Common myeloid progenitor, CD34-positive (primary cell): ENCODE measurements around the gene C4A.
"Not testable (repeated sequence)": the region's sequence is repeated elsewhere in the genome, so short reads cannot be mapped to it uniquely, and the experiment has no call there.

Source experiments
- CTCF ChIA-PET: fragments of 350-600 bp; sonication (Branson Sonifier 250); formaldehyde crosslinking; loops from one replicate; lab custom pipeline; 2021; ENCODE audit warnings: antibody characterized with exemption; lab: Charles Lee
- POLR2A ChIA-PET: fragments of 350-600 bp; sonication (Branson Sonifier 250); formaldehyde crosslinking; loops from one replicate; lab custom pipeline; 2021; ENCODE audit warnings: antibody characterized with exemption; lab: Charles Lee
- DNase-seq, 3 donors: peaks; one replicate each; pipeline versions ENCODE4 v3.0.0 to v3.0.0-alpha.2; 2013
- H3K27ac ChIP-seq, 2 experiments: 1 replicate in 1 of 2; 2 replicates in 1 of 2; pipeline ENCODE4 v1.7.0; 2013; ENCODE audit warnings: inconsistent platforms in 2 of 2, low read length in 2 of 2, mild to moderate bottlenecking in 2 of 2, low read depth in 1 of 2, moderate library complexity in 1 of 2; ENCODE audit not compliant: severe bottlenecking in 2 of 2, insufficient read depth in 1 of 2, poor library complexity in 1 of 2
- H3K27me3 ChIP-seq, 5 experiments: replicated peaks in 2 of 5; 1 replicate in 3 of 5; 2 replicates in 2 of 5; pipeline versions ENCODE4 v1.6.1 to v1.7.0; 2013; ENCODE audit warnings: low read length in 4 of 5, mild to moderate bottlenecking in 2 of 5, moderate library complexity in 2 of 5, inconsistent platforms in 1 of 5; ENCODE audit not compliant: insufficient read depth in 5 of 5, control insufficient read depth in 4 of 5
- H3K36me3 ChIP-seq, 4 experiments: 1 replicate in 2 of 4; 2 replicates in 2 of 4; pipeline versions ENCODE4 v1.6.1 to v1.7.0; 2013; ENCODE audit warnings: low read length in 3 of 4, control low read depth in 1 of 4, mild to moderate bottlenecking in 1 of 4; ENCODE audit not compliant: control insufficient read depth in 4 of 4, insufficient read depth in 4 of 4
- H3K4me1 ChIP-seq, 4 experiments: 1 replicate in 3 of 4; 2 replicates in 1 of 4; pipeline versions ENCODE4 v1.6.1 to v1.7.1; 2013; ENCODE audit warnings: low read length in 3 of 4, mild to moderate bottlenecking in 3 of 4, control low read depth in 1 of 4, inconsistent platforms in 1 of 4, moderate library complexity in 1 of 4; ENCODE audit not compliant: control insufficient read depth in 4 of 4, insufficient read depth in 4 of 4; ENCODE audit errors: control extremely low read depth in 1 of 4
- H3K4me3 ChIP-seq, 7 experiments: 1 replicate in 4 of 7; 2 replicates in 3 of 7; pipeline versions ENCODE4 v1.5.1 to v1.7.0; 2013; ENCODE audit warnings: mild to moderate bottlenecking in 7 of 7, low read length in 6 of 7, moderate library complexity in 6 of 7, inconsistent platforms in 2 of 7, low read depth in 2 of 7, control low read depth in 1 of 7; ENCODE audit not compliant: insufficient read depth in 4 of 7, control insufficient read depth in 1 of 7; ENCODE audit errors: extremely low read depth in 1 of 7
- H3K9me3 ChIP-seq, 5 experiments: 1 replicate in 4 of 5; 2 replicates in 1 of 5; pipeline versions ENCODE4 v1.6.1 to v1.7.1; 2013; ENCODE audit warnings: low read length in 4 of 5, mild to moderate bottlenecking in 2 of 5, inconsistent platforms in 1 of 5, low read depth in 1 of 5, moderate library complexity in 1 of 5; ENCODE audit not compliant: control insufficient read depth in 4 of 5, insufficient read depth in 2 of 5; ENCODE audit errors: control extremely low read depth in 1 of 5
- WGBS: methylation state at CpG from one replicate; pipeline ENCODE4 v1.1.5; 2013; ENCODE audit not compliant: insufficient coverage; 5-methylcytosine and 5-hydroxymethylcytosine counted together

C4A gene

GRCh38 chr6:32014547-32014946 is 32.7 kb downstream of the C4A start, which contains the start of gene C4B:
Gene C4B (plus strand): TSS chr6:32014795. CDS start chr6:32014846, 51 bp downstream.
- not testable (repeated sequence) for H3K4me3 ChIP-seq
- WGBS = no CpG with 5 or more reads among the region's 6 CpGs

GRCh38 chr6:32022100-32022499 is 40.2 kb downstream of the C4A start:
- DNase-seq, H3K4me1 ChIP-seq, H3K36me3 ChIP-seq, H3K4me3 ChIP-seq, H3K9me3 ChIP-seq, CTCF ChIA-PET, POLR2A ChIA-PET, H3K27ac ChIP-seq, H3K27me3 ChIP-seq: not testable (repeated sequence)
- no CpG with 5 or more reads among the region's 10 CpGs for WGBS

More at GRCh38 chr6:32014547-32014946, 32.7 kb downstream of the C4A start, which contains the start of gene C4B:
- H3K27ac ChIP-seq, H3K36me3 ChIP-seq, H3K4me1 ChIP-seq, H3K27me3 ChIP-seq, CTCF ChIA-PET, H3K9me3 ChIP-seq, POLR2A ChIA-PET, DNase-seq: not testable (repeated sequence)

DNA sequence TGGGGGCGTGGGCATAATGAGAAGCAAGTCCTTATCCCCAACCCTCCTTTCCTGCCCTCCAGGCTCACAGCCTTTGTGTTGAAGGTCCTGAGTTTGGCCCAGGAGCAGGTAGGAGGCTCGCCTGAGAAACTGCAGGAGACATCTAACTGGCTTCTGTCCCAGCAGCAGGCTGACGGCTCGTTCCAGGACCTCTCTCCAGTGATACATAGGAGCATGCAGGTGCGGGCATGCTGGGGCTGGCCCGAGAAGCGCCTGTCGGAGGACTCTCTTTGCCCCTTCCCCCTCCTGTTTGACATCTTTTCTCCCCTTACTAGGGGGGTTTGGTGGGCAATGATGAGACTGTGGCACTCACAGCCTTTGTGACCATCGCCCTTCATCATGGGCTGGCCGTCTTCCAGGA is 46.8 kb downstream of the C4A start:
- H3K4me1 ChIP-seq, H3K4me3 ChIP-seq, H3K36me3 ChIP-seq, H3K9me3 ChIP-seq, DNase-seq, POLR2A ChIA-PET, CTCF ChIA-PET, H3K27ac ChIP-seq, H3K27me3 ChIP-seq: not testable (repeated sequence)
- WGBS = 67% methylated on average over 2 of the region's 10 CpGs

DNA sequence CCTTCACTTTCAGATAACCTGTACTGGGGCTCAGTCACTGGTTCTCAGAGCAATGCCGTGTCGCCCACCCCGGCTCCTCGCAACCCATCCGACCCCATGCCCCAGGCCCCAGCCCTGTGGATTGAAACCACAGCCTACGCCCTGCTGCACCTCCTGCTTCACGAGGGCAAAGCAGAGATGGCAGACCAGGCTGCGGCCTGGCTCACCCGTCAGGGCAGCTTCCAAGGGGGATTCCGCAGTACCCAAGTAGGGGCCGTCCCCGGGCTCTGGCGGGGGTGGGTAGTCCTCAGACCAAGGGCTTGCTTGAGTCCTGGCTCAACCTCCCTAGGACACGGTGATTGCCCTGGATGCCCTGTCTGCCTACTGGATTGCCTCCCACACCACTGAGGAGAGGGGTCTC is 47.7 kb downstream of the C4A start:
- CTCF ChIA-PET = not testable (repeated sequence)

DNA sequence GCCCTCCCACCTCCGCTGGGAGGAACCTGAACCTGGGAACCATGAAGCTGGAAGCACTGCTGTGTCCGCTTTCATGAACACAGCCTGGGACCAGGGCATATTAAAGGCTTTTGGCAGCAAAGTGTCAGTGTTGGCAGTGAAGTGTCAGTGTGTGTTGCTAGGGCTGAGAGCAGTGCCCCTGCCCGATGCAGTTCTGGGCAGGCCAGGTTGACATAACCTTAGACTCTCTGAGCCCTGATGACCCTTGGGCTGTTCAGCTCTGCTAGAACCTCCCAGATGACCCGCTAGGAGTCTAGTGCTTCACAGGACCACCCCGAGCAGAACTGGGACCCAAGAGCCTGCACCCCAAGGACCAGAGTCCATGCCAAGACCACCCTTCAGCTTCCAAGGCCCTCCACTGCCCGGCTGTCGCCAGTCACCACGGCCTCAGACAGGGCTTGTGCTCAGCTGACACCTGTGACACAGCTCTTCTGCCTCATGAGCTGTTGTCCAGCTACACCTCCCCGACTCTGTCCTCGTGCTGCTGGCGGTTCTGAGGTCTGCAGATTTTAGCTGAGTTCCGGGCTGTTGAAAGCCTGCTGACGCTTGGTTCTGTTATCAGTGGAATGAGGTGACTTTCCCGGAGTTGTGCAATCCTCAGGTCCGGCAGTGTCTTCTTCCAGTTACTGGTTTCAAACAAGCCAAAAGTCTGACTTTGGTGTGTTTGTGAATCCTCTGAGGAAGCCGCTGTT is 53.6 kb downstream of the C4A start:
- H3K27ac ChIP-seq, CTCF ChIA-PET, H3K36me3 ChIP-seq, DNase-seq, H3K27me3 ChIP-seq, H3K4me1 ChIP-seq, POLR2A ChIA-PET, H3K9me3 ChIP-seq, H3K4me3 ChIP-seq: not testable (repeated sequence)
- WGBS = no CpG with 5 or more reads among the region's 16 CpGs

More for the DNA sequence above, 47.7 kb downstream of the C4A start:
- H3K4me1 ChIP-seq, H3K36me3 ChIP-seq, H3K27me3 ChIP-seq, H3K9me3 ChIP-seq, DNase-seq, H3K4me3 ChIP-seq, POLR2A ChIA-PET, H3K27ac ChIP-seq: not testable (repeated sequence)
- WGBS = no CpG with 5 or more reads among the region's 14 CpGs

DNA sequence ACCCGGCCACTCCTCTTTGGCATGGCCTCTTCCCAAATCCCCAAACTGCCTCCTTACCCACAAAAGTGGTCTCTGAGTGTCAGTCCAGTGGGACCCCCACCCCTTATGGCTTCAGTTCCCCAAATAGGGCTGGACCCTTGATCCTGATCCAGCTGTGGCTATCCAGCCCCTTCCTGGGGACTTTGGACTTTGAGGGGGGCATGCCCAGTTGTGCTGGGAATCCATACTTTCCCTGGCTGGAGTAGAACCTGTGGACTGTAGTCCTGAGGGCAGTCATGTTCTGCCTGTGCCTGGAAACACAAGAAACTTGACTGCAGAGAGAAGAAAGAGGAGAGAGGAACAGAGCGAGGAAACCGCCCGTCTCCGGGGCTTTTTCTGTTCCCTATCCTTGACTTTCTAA is 55.3 kb downstream of the C4A start:
- POLR2A ChIA-PET, H3K4me1 ChIP-seq, H3K27ac ChIP-seq, H3K36me3 ChIP-seq, H3K9me3 ChIP-seq, CTCF ChIA-PET, H3K27me3 ChIP-seq, H3K4me3 ChIP-seq, DNase-seq: not testable (repeated sequence)
- WGBS = no CpG with 5 or more reads among the region's 5 CpGs

GRCh38 chr6:32037598-32038524 is 56.0 kb downstream of the C4A start, which contains the start of gene CYP21A2:
Gene CYP21A2 (plus strand): TSS chr6:32038415. CDS start chr6:32038423, 8 bp downstream.
- CTCF ChIA-PET, H3K27ac ChIP-seq, H3K4me3 ChIP-seq, H3K27me3 ChIP-seq, H3K36me3 ChIP-seq, H3K4me1 ChIP-seq, POLR2A ChIA-PET, DNase-seq, H3K9me3 ChIP-seq: not testable (repeated sequence)
- 82% methylated on average over 4 of the region's 19 CpGs for WGBS
